Stomach (tissue), 9 donors: ENCODE measurements around the gene OR56A3. TPM values are rescaled to one million over a fixed set of nuclear protein-coding genes. Genes with fewer than 3 reads are reported as not detected.

ENCODE experiments used
- DNase-seq, 2 donors: peaks; one replicate each; pipeline versions ENCODE4 v3.0.0 to v3.0.0-alpha.2; 2013 to 2019
- H3K27ac ChIP-seq, 5 donors: fragments of 200-600 bp in 4 of 5; sonication (generic) in 4 of 5; one replicate each; pipeline ENCODE4 v1.5.1; 2013 to 2019; ENCODE audit warnings: mild to moderate bottlenecking in 1 of 5, moderate library complexity in 1 of 5
- H3K27me3 ChIP-seq, 3 donors: fragments of 200-600 bp; sonication (generic); one replicate each; pipeline ENCODE4 v1.5.1; 2017 to 2019; ENCODE audit warnings: mixed run types in 1 of 3
- H3K36me3 ChIP-seq, 4 donors: fragments of 200-600 bp; sonication (generic); 1 replicate in 3 of 4; 2 replicates in 1 of 4; pipeline ENCODE4 v1.5.1; 2016 to 2019
- H3K4me1 ChIP-seq, 4 donors: fragments of 200-600 bp; sonication (generic); one replicate each; pipeline ENCODE4 v1.5.1; 2016 to 2019
- H3K4me3 ChIP-seq, 4 donors: fragments of 200-600 bp; sonication (generic) in 3 of 4; one replicate each; pipeline ENCODE4 v1.5.1; 2016 to 2019; ENCODE audit warnings: mild to moderate bottlenecking in 1 of 4
- H3K9me3 ChIP-seq, 4 donors: fragments of 200-600 bp; sonication (generic); one replicate each; pipeline ENCODE4 v1.5.1; 2016 to 2019
- EP300 ChIP-seq: sonication (generic); formaldehyde crosslinking; IDR thresholded peaks from one replicate; pipeline ENCODE4 v1.6.1; 2017; ENCODE audit warnings: antibody characterized with exemption
- POLR2A ChIP-seq, 4 donors: fragments of 450-650 bp; IDR thresholded peaks; one replicate each; pipeline ENCODE4 v1.6.1; 2016; ENCODE audit warnings: antibody characterized with exemption in 4 of 4, control low read depth in 2 of 4, mild to moderate bottlenecking in 1 of 4, moderate library complexity in 1 of 4
- POLR2AphosphoS5 ChIP-seq, 3 donors: sonication (generic); formaldehyde crosslinking; IDR thresholded peaks; one replicate each; pipeline ENCODE4 v1.6.1; 2016; ENCODE audit warnings: antibody characterized with exemption in 3 of 3
- WGBS, 5 donors: extraction: QIAGEN DNeasy Blood & Tissue Kit in 3 of 5; methylation state at CpG; one replicate each; pipeline versions ENCODE4 v1.1.5 to v1.1.7; 2013 to 2018; 5-methylcytosine and 5-hydroxymethylcytosine counted together
- intact Hi-C: fragments of 100-400 bp; cut with DNase I; formaldehyde crosslinking; loops from one replicate; pipeline ENCODE4 v1.15.1; 2023; ENCODE audit warnings: low total_unique reads
- polyA plus RNA-seq, 3 donors: library from polyadenylated mRNA; stranded (reverse); fragments of 200-250 nt; gene quantifications; one replicate each; pipeline ENCODE4 v1.2.3, GENCODE V29; 2013
- total RNA-seq, 5 donors: library from RNA; depleted of rRNA; stranded (reverse); fragments of >200 nt; gene quantifications; one replicate each; pipeline versions ENCODE4 v1.1.0 to v1.2.3, GENCODE V29; 2014 to 2016
- TF ChIP-seq, protein P1 (sequence below), 7 experiments: fragments of 450-650 bp in 4 of 7; fragments of 200-600 bp in 3 of 7; sonication (generic) in 3 of 7; IDR thresholded peaks; one replicate each; pipeline ENCODE4 v1.5.1; 2016 to 2019; ENCODE audit warnings: antibody characterized with exemption in 7 of 7, control low read depth in 2 of 7, mild to moderate bottlenecking in 1 of 7
- donor health status: healthy with polysubstance abuse.
- donor health status: Bipolar disorder and iron deficiency.
- donor health status: healthy.

The OR56A3 gene
- total and polyA plus RNA-seq, 8 donors = not detected

DNA sequence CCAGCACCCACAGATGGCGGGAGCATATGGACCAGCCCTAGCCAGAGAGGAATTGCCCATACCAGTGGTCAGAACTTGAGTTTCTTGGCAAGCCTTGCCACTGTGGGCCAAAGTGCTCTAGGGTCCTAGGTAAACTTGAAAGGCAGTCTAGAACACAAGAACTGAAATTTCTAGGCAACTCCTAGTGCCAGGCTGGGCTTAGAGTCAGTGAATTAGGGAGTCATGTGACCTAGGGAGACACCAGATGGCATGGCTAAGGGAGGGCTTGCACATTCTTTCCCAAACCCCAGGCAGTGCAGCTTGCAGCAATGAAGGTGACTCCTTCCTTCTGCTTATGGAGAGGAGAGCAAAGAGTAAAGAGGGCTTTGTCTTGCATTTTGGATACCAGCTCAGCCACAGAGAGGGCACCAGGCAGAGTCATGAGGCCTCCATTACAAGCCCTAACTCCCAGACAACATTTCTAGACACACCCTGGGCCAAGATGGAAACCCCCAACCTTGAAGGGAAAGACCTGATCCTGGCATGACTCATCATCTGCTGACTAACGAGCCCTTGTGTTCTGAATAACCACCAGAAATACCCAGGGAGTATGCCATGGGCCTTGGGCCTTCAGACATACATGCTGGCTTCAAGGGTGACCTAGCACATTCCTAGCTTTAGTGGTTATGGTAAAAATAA is 19.2 kb upstream of the OR56A3 start:
- intact Hi-C loops = no loop called here

DNA sequence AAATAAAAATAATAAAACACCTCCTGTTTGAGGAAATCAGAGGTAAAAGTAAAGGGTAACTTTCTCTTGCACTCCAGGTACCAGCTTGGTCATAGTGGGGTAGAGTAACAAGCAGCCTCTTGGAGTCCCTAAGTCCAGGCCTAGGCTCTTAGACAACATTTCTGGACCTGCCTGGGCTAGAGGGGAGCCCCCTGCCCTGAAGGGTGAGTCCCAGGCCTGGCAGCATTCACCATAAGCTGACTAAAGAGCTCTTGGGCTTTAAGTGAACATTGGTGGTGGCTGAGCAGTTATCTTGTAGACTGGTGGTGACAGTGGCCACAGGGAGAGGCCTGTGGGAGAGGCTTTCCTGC is 18.6 kb upstream of the OR56A3 start:
- H3K4me3 ChIP-seq = no peak overlapping the region
- no peaks in the 10 kb centered on the region for H3K27me3 ChIP-seq

More for the DNA sequence above, 19.2 kb upstream of the OR56A3 start:
- WGBS, 5 donors = 55 to 77% (median 74%) methylated on average over 2 of the region's 2 CpGs
- H3K36me3 ChIP-seq = no peaks in the 10 kb centered on the region
- TF ChIP-seq POLR2AphosphoS5 (IDR thresholded peaks at IDR 0.05) (no peak), POLR2A (IDR thresholded peaks at IDR 0.05) (no peak), EP300 (no peak)
- TF ChIP-seq, protein P1, sequence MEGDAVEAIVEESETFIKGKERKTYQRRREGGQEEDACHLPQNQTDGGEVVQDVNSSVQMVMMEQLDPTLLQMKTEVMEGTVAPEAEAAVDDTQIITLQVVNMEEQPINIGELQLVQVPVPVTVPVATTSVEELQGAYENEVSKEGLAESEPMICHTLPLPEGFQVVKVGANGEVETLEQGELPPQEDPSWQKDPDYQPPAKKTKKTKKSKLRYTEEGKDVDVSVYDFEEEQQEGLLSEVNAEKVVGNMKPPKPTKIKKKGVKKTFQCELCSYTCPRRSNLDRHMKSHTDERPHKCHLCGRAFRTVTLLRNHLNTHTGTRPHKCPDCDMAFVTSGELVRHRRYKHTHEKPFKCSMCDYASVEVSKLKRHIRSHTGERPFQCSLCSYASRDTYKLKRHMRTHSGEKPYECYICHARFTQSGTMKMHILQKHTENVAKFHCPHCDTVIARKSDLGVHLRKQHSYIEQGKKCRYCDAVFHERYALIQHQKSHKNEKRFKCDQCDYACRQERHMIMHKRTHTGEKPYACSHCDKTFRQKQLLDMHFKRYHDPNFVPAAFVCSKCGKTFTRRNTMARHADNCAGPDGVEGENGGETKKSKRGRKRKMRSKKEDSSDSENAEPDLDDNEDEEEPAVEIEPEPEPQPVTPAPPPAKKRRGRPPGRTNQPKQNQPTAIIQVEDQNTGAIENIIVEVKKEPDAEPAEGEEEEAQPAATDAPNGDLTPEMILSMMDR (IDR thresholded peaks at IDR 0.05) = no peak
- H3K4me3 ChIP-seq = no peak overlapping the region
- DNase-seq = no peak
- no peaks in the 10 kb centered on the region for H3K27me3 ChIP-seq
- H3K9me3 ChIP-seq = peaks cover 0 to 22% (median 16%) of the 10 kb centered on the region in 4 donors
- H3K27ac ChIP-seq = no peak overlapping the region
- H3K4me1 ChIP-seq = no peaks in the 10 kb centered on the region

DNA sequence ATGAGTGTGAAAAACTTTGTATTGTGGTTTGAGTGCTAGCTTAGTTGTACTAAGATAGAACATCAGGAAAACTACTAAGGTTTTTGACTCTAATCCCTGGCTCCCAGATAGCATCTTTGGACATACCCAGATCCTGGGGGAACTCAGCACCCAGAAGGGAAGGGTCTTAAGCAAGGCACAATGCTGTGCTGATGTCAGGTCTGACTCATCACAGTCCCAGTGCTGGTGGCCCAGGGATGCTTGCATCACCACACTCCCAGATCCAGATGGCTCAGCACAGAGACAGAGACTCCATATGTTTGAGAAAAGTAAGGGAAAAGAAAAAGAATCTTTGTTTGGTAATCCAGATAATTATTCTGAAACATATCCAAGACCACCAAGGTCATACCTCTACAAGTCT is 18.3 kb upstream of the OR56A3 start:
- TF ChIP-seq POLR2A (IDR thresholded peaks at IDR 0.05) (no peak), POLR2AphosphoS5 (IDR thresholded peaks at IDR 0.05) (no peak), EP300 (no peak)
- TF ChIP-seq, protein P1 (IDR thresholded peaks at IDR 0.05) = no peak

More for the DNA sequence above, 18.6 kb upstream of the OR56A3 start:
- H3K36me3 ChIP-seq = no peaks in the 10 kb centered on the region
- no peaks in the 10 kb centered on the region for H3K4me1 ChIP-seq
- TF ChIP-seq EP300 (no peak), POLR2A (IDR thresholded peaks at IDR 0.05) (no peak), POLR2AphosphoS5 (IDR thresholded peaks at IDR 0.05) (no peak)
- TF ChIP-seq, protein P1 (IDR thresholded peaks at IDR 0.05) = no peak
- intact Hi-C loops = no loop called here
- DNase-seq = no peak
- peaks cover 0 to 25% (median 18%) of the 10 kb centered on the region in 4 donors for H3K9me3 ChIP-seq
- H3K27ac ChIP-seq = no peak overlapping the region

DNA sequence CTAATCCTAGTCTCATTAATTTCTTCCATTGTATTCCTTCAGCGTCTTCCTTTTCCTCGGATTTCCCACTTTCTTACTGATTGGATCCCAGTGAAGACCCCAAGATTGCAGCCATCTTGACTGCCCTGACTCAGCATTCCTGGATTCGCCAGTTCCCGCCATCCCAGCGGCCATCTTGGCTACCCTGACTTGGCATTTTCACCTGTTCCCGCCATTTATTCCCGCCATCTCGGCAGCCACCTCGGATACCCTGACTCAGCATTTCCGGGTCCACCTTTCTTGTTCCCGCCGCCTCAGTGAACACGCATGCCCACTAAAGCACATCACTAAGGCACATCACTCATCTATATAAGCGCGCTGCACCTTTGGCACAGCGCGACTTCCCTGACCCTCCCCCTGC is 13.8 kb upstream of the OR56A3 start:
- Histone ChIP-seq H3K27me3 (no peaks in the 10 kb centered on the region), H3K27ac (no peak overlapping the region), H3K36me3 (no peaks in the 10 kb centered on the region), H3K4me1 (no peaks in the 10 kb centered on the region), H3K9me3 (peaks cover 0 to 53% (median 27%) of the 10 kb centered on the region in 4 donors), H3K4me3 (no peak overlapping the region)
- 94 to 96% (median 95%) methylated on average over 17 of the region's 17 CpGs for whole genome bisulfite sequencing, 5 donors
- intact Hi-C loops = no loop called here
- TF ChIP-seq EP300 = no peak
- TF ChIP-seq POLR2AphosphoS5 (IDR thresholded peaks at IDR 0.05) = no peak
- no peak for TF ChIP-seq POLR2A (IDR thresholded peaks at IDR 0.05)
- TF ChIP-seq, protein P1 (IDR thresholded peaks at IDR 0.05) = no peak
- DNase-seq = no peak

More for the DNA sequence above, 18.3 kb upstream of the OR56A3 start:
- Histone ChIP-seq H3K36me3 (no peaks in the 10 kb centered on the region), H3K4me1 (no peaks in the 10 kb centered on the region), H3K27me3 (no peaks in the 10 kb centered on the region), H3K9me3 (peaks cover 0 to 29% (median 20%) of the 10 kb centered on the region in 4 donors), H3K27ac (no peak overlapping the region), H3K4me3 (no peak overlapping the region)
- intact Hi-C loops = no loop called here
- no peak for DNase-seq
